Measurements from ENCODE around the gene ECEL1.
"Not testable (repeated sequence)": the region's sequence is repeated elsewhere in the genome, so short reads cannot be mapped to it uniquely, and the experiment has no call there.

The ECEL1 gene

GRCh38 chr2:232487385-232488096, at the start of gene ECEL1:
TSS of gene ECEL1 (minus strand) at chr2:232487834. CDS start at chr2:232486653, 1,181 bp downstream.
- no peak for DNase-seq

- no peak for DNase-seq
Observed at GRCh38 chr2:232537079-232537478, 49.4 kb upstream of the ECEL1 start.

GRCh38 chr2:232535761-232536530, 48.3 kb upstream of the ECEL1 start:
- DNase-seq = no peak

- no peak for DNase-seq
Observed at GRCh38 chr2:232534940-232535651, 47.5 kb upstream of the ECEL1 start.

- no peak for DNase-seq
Observed at GRCh38 chr2:232533944-232534710, 46.5 kb upstream of the ECEL1 start.

GRCh38 chr2:232532821-232533220, 45.2 kb upstream of the ECEL1 start:
- DNase-seq = not testable (repeated sequence)

GRCh38 chr2:232532419-232532818, 44.8 kb upstream of the ECEL1 start:
- DNase-seq = no peak

GRCh38 chr2:232530626-232531260, 43.1 kb upstream of the ECEL1 start:
- DNase-seq = no peak

- DNase-seq = no peak
Observed at GRCh38 chr2:232529806-232530547, 42.3 kb upstream of the ECEL1 start.

- no peak for DNase-seq
Observed at GRCh38 chr2:232528746-232529460, 41.3 kb upstream of the ECEL1 start.

- DNase-seq = no peak
Observed at GRCh38 chr2:232527905-232528470, 40.4 kb upstream of the ECEL1 start.

GRCh38 chr2:232526372-232526941, 38.8 kb upstream of the ECEL1 start:
- no peak for DNase-seq

- no peak for DNase-seq
Observed at GRCh38 chr2:232525791-232526371, 38.2 kb upstream of the ECEL1 start, which contains the start of gene CHRND. TSS of gene CHRND (plus strand) at chr2:232526160. CDS start at chr2:232526216, 56 bp downstream.

- no peak for DNase-seq
Observed at GRCh38 chr2:232525199-232525598, 37.6 kb upstream of the ECEL1 start.

GRCh38 chr2:232524771-232525170, 37.1 kb upstream of the ECEL1 start:
- no peak for DNase-seq

- DNase-seq = no peak
Observed at GRCh38 chr2:232523682-232524597, 36.3 kb upstream of the ECEL1 start.

GRCh38 chr2:232523402-232523681, 35.7 kb upstream of the ECEL1 start:
- no peak for DNase-seq

GRCh38 chr2:232522623-232523401, 35.2 kb upstream of the ECEL1 start:
- DNase-seq = no peak

All from NCI-H1105 (cell line).